ENCODE results near the gene SV2B. TPM values are rescaled to one million over a fixed set of nuclear protein-coding genes. Genes with fewer than 3 reads are reported as not detected.

The SV2B gene
- total RNA-seq, 1 experiment from 2014 or later = not detected

DNA sequence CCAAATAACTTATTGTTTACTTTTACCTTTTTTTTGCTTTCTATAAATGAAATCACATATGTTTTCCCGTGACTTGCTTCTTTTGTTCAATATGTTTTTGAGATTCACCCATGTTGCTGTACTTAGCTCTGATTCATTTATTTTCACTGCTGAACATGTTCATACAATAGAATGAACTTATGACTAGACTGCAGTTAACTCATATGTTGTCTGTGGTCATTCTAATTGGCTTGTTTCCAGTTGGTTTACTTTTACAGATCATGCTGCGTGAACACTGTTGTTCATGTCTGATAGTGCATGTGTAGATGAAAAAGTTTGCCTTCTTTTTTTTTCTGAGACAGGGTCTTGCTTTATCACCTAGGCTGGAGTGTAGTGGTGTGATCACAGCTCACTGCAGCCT is 31.6 kb upstream of the SV2B start:
- Mint-ChIP-seq H3K4me1 (peaks cover 0 to 2% of the 10 kb centered on the region in 2 experiments; a peak in 1 of 4 replicates), H3K27me3 (ENCODE audit: low read depth) (peaks cover 2% of the 10 kb centered on the region), H3K9me3 (peaks cover 7 to 9% of the 10 kb centered on the region in 2 experiments), H3K4me3 (no peak overlapping the region), H3K36me3 (ENCODE audit: insufficient read depth in 1 of 3, low read depth in 3 of 3) (peaks cover 0 to 12% (median 3%) of the 10 kb centered on the region in 3 experiments; a peak in 4 of 7 replicates), H3K27ac (no peak overlapping the region)
- no peak overlapping the region for H4K91ac ChIP-seq (ENCODE audit: insufficient read length, low read depth, low read length)
- no peaks in the 10 kb centered on the region for H3K79me2 ChIP-seq (ENCODE audit: insufficient read depth, low read length)
- H3K79me1 ChIP-seq (ENCODE audit: insufficient read depth, low read depth, low read length, poor library complexity, severe bottlenecking) = no peaks in the 10 kb centered on the region
- H2BK5ac ChIP-seq (ENCODE audit: insufficient read length, low read length) = no peak overlapping the region
- H4K20me1 ChIP-seq (ENCODE audit: control insufficient read depth, insufficient read depth, insufficient read length) = no peaks in the 10 kb centered on the region
- H4K5ac ChIP-seq (ENCODE audit: insufficient read length, low read depth, low read length) = no peak overlapping the region
- no peak overlapping the region for H3K4ac ChIP-seq (ENCODE audit: low read depth, low read length)
- no peak overlapping the region for H2BK12ac ChIP-seq (ENCODE audit: insufficient read length, low read depth, low read length)
- TF ChIP-seq, protein P1, sequence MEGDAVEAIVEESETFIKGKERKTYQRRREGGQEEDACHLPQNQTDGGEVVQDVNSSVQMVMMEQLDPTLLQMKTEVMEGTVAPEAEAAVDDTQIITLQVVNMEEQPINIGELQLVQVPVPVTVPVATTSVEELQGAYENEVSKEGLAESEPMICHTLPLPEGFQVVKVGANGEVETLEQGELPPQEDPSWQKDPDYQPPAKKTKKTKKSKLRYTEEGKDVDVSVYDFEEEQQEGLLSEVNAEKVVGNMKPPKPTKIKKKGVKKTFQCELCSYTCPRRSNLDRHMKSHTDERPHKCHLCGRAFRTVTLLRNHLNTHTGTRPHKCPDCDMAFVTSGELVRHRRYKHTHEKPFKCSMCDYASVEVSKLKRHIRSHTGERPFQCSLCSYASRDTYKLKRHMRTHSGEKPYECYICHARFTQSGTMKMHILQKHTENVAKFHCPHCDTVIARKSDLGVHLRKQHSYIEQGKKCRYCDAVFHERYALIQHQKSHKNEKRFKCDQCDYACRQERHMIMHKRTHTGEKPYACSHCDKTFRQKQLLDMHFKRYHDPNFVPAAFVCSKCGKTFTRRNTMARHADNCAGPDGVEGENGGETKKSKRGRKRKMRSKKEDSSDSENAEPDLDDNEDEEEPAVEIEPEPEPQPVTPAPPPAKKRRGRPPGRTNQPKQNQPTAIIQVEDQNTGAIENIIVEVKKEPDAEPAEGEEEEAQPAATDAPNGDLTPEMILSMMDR (conservative IDR thresholded peaks at IDR 0.05) = no peak
- H3K23ac ChIP-seq (ENCODE audit: insufficient read length, low read depth, low read length) = no peak overlapping the region
- H3K4me2 ChIP-seq (ENCODE audit: insufficient read depth, insufficient read length, low read length) = no peak overlapping the region
- H2AFZ ChIP-seq (ENCODE audit: low read length) = no peak overlapping the region
- no peak overlapping the region for H2BK15ac ChIP-seq (ENCODE audit: low read depth, low read length)
- no peak overlapping the region for H3K18ac ChIP-seq (ENCODE audit: insufficient read length, low read depth, low read length)
- no peaks in the 10 kb centered on the region for H3K27me3 ChIP-seq (ENCODE audit: insufficient read depth, low read length)
- no peak overlapping the region for H3K27ac ChIP-seq (ENCODE audit: insufficient read length, low read depth, low read length)
- H3K23me2 ChIP-seq (ENCODE audit: insufficient read length, low read depth, low read length, poor library complexity, severe bottlenecking) = no peaks in the 10 kb centered on the region
- peaks cover 4% of the 10 kb centered on the region for H3K9me3 ChIP-seq (ENCODE audit: control insufficient read depth, low read depth, low read length)
- no peak overlapping the region for H4K8ac ChIP-seq (replicated peaks; ENCODE audit: insufficient read length, low read depth, low read length)
- no peak overlapping the region for H3K14ac ChIP-seq (ENCODE audit: insufficient read depth, low read length)
- no peak overlapping the region for H3K56ac ChIP-seq (ENCODE audit: insufficient read length, low read depth, low read length)
- no peak overlapping the region for H2BK20ac ChIP-seq (ENCODE audit: low read depth, low read length, poor library complexity, severe bottlenecking)
- no peak for DNase-seq
- H2BK120ac ChIP-seq (ENCODE audit: low read depth, low read length, poor library complexity, severe bottlenecking) = no peak overlapping the region
- no peak overlapping the region for H3T11ph ChIP-seq (ENCODE audit: low read length)
- H3K4me1 ChIP-seq (ENCODE audit: insufficient read depth, low read length) = no peaks in the 10 kb centered on the region
- H2AK5ac ChIP-seq (ENCODE audit: insufficient read length, low read length) = no peak overlapping the region
- H3K9ac ChIP-seq (ENCODE audit: extremely low read depth, insufficient read length, low read length) = no peak overlapping the region
- no CpG with 5 or more reads among the region's 2 CpGs for WGBS (ENCODE audit: extremely low coverage, insufficient read length, low lambda C conversion rate)

All from H9 (cell line).